NB4 (cell line): ENCODE data around the gene RPAIN.

ENCODE experiments used
- CTCF ChIP-seq: IDR thresholded peaks from one replicate; pipeline ENCODE4 v1.5.1; 2012; ENCODE audit warnings: low read depth, low read length
- MAX ChIP-seq: IDR thresholded peaks from 2 replicates; pipeline ENCODE4 v1.6.1; 2011; ENCODE audit warnings: low read depth, low read length
- MYC ChIP-seq: IDR thresholded peaks from 2 replicates; pipeline ENCODE4 v1.6.1; 2011; ENCODE audit warnings: low read depth, low read length
- POLR2A ChIP-seq: IDR thresholded peaks from 2 replicates; pipeline ENCODE4 v1.6.1; 2011; ENCODE audit warnings: mild to moderate bottlenecking; ENCODE audit not compliant: insufficient read length; ENCODE audit errors: extremely low read depth

- no peak for TF ChIP-seq CTCF
- TF ChIP-seq POLR2A = no peak
- TF ChIP-seq MYC = no peak
- no peak for TF ChIP-seq MAX
These were observed 19.4 kb downstream of the RPAIN start for GRCh38 chr17:5439446-5439764.
